Measurements from ENCODE around the gene TICRR.

DNA sequence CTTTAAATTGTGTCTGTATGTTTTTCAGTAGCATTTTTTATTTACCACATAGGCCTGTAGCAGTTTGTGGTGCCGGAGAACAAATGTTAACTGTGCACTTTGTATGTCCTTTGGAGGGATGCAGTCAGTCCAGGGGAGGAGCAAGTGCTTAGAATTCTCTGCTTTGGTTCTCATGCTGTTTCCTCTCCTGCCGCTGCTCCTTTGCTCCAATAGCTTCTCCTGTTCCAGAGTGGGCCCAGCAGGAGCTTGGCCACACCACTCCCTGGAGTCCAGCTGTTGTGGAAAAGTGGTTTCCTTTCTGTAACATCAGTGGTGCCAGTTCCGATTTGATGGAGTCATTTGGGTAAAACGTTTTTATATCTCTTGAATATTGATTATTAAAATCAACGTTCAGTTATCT lies 16.6 kb downstream of the TICRR start:
- TF ChIP-seq, protein P1, sequence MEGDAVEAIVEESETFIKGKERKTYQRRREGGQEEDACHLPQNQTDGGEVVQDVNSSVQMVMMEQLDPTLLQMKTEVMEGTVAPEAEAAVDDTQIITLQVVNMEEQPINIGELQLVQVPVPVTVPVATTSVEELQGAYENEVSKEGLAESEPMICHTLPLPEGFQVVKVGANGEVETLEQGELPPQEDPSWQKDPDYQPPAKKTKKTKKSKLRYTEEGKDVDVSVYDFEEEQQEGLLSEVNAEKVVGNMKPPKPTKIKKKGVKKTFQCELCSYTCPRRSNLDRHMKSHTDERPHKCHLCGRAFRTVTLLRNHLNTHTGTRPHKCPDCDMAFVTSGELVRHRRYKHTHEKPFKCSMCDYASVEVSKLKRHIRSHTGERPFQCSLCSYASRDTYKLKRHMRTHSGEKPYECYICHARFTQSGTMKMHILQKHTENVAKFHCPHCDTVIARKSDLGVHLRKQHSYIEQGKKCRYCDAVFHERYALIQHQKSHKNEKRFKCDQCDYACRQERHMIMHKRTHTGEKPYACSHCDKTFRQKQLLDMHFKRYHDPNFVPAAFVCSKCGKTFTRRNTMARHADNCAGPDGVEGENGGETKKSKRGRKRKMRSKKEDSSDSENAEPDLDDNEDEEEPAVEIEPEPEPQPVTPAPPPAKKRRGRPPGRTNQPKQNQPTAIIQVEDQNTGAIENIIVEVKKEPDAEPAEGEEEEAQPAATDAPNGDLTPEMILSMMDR (IDR thresholded peaks at IDR 0.05; ENCODE audit: insufficient read depth, low read length), result no peak
- TF ChIP-seq, protein P2, sequence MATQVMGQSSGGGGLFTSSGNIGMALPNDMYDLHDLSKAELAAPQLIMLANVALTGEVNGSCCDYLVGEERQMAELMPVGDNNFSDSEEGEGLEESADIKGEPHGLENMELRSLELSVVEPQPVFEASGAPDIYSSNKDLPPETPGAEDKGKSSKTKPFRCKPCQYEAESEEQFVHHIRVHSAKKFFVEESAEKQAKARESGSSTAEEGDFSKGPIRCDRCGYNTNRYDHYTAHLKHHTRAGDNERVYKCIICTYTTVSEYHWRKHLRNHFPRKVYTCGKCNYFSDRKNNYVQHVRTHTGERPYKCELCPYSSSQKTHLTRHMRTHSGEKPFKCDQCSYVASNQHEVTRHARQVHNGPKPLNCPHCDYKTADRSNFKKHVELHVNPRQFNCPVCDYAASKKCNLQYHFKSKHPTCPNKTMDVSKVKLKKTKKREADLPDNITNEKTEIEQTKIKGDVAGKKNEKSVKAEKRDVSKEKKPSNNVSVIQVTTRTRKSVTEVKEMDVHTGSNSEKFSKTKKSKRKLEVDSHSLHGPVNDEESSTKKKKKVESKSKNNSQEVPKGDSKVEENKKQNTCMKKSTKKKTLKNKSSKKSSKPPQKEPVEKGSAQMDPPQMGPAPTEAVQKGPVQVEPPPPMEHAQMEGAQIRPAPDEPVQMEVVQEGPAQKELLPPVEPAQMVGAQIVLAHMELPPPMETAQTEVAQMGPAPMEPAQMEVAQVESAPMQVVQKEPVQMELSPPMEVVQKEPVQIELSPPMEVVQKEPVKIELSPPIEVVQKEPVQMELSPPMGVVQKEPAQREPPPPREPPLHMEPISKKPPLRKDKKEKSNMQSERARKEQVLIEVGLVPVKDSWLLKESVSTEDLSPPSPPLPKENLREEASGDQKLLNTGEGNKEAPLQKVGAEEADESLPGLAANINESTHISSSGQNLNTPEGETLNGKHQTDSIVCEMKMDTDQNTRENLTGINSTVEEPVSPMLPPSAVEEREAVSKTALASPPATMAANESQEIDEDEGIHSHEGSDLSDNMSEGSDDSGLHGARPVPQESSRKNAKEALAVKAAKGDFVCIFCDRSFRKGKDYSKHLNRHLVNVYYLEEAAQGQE (IDR thresholded peaks at IDR 0.05; ENCODE audit: insufficient replicate concordance, low read depth), result no peak
- no peak for TF ChIP-seq POLR2AphosphoS5 (IDR thresholded peaks at IDR 0.05; ENCODE audit: low read depth)
- TF ChIP-seq GABPA (IDR thresholded peaks at IDR 0.05; ENCODE audit: low read depth), result no peak
